Vagina (tissue), 2 donors: ENCODE results near the gene PHAF1.

Experiments
- POLR2AphosphoS5 ChIP-seq, 2 donors: sonication (generic); formaldehyde crosslinking; IDR thresholded peaks; one replicate each; pipeline ENCODE4 v1.9.0; 2017; ENCODE audit warnings: antibody characterized with exemption in 2 of 2, mild to moderate bottlenecking in 2 of 2, low read depth in 1 of 2; ENCODE audit not compliant: insufficient read depth in 1 of 2
- TF ChIP-seq, protein P1 (sequence below), 3 experiments: fragments of 450-650 bp in 2 of 3; fragments of 200-600 bp in 1 of 3; sonication (generic) in 1 of 3; IDR thresholded peaks; one replicate each; pipeline ENCODE4 v1.5.1; 2017 to 2019; ENCODE audit warnings: antibody characterized with exemption in 3 of 3, mild to moderate bottlenecking in 2 of 3, moderate library complexity in 2 of 3

DNA sequence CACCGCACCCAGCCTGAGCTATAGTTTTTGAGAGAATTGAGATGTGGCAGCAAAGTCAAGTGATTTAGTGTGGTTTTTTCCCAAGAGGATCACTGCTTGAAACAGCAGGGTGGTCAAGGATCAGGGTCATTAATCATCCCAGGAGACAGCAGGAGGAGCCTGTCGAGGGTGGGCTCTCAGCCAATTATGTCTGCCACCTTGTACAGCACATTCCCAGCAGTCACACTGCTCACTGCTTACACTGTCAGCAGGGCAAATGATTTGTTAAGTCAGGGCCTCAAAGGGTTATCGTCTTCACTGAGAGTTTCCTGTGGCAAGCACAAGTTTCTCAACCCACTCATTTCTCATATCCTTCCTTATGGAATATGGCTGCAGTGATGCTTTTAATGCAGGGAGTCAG lies 27.9 kb downstream of the PHAF1 start:
- TF ChIP-seq, protein P1, sequence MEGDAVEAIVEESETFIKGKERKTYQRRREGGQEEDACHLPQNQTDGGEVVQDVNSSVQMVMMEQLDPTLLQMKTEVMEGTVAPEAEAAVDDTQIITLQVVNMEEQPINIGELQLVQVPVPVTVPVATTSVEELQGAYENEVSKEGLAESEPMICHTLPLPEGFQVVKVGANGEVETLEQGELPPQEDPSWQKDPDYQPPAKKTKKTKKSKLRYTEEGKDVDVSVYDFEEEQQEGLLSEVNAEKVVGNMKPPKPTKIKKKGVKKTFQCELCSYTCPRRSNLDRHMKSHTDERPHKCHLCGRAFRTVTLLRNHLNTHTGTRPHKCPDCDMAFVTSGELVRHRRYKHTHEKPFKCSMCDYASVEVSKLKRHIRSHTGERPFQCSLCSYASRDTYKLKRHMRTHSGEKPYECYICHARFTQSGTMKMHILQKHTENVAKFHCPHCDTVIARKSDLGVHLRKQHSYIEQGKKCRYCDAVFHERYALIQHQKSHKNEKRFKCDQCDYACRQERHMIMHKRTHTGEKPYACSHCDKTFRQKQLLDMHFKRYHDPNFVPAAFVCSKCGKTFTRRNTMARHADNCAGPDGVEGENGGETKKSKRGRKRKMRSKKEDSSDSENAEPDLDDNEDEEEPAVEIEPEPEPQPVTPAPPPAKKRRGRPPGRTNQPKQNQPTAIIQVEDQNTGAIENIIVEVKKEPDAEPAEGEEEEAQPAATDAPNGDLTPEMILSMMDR (IDR thresholded peaks at IDR 0.05): no peak
- TF ChIP-seq POLR2AphosphoS5 (IDR thresholded peaks at IDR 0.05; ENCODE audit: insufficient read depth in 1 of 2, low read depth in 1 of 2): no peak
